ENCODE data around the gene ZFYVE28.

The ZFYVE28 gene

DNA sequence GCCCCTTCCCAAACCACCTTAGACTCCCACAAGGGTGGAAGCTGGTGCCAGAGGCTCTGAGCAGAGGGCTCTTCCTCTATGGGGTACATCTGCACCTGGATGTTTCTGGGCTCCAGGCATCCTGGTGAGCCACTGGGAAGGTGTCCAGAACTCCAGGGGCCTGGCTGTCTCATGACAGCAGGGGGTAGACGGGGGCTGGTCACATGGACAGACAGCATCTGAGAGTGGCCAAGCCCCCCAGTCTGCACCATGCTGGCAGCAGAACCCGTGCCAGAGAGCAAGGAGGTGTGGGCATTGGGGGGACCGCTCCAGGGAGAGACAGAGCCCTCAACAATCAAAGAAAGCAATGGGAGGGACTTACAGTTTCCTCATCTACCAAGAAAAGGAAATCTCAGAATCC, 39.5 kb downstream of the ZFYVE28 start:
- DNase-seq (ENCODE audit: low spot score) = no peak
- TF ChIP-seq CTCF (IDR thresholded peaks at IDR 0.05) = no peak
- Histone ChIP-seq H3K27ac (no peak overlapping the region), H3K4me3 (no peak overlapping the region)

- Histone ChIP-seq H3K4me3 (no peak overlapping the region), H3K27ac (no peak overlapping the region)
- DNase-seq (ENCODE audit: low spot score) = no peak
- TF ChIP-seq CTCF (IDR thresholded peaks at IDR 0.05) = no peak
Measured at GRCh38 chr4:2378401-2378800, 40.0 kb downstream of the ZFYVE28 start.

- no peak for DNase-seq (ENCODE audit: low spot score)
- TF ChIP-seq CTCF (IDR thresholded peaks at IDR 0.05) = no peak
- Histone ChIP-seq H3K4me3 (no peak overlapping the region), H3K27ac (no peak overlapping the region)
Measured at GRCh38 chr4:2377241-2377640, 41.2 kb downstream of the ZFYVE28 start.

- no peak for TF ChIP-seq CTCF (IDR thresholded peaks at IDR 0.05)
- H3K27ac ChIP-seq = no peak overlapping the region
- DNase-seq (ENCODE audit: low spot score) = no peak
- H3K4me3 ChIP-seq = no peak overlapping the region
Measured at GRCh38 chr4:2375427-2375826, 43.0 kb downstream of the ZFYVE28 start.

GRCh38 chr4:2373532-2373931, 44.9 kb downstream of the ZFYVE28 start:
- no peak for TF ChIP-seq CTCF (IDR thresholded peaks at IDR 0.05)
- no peak overlapping the region for H3K27ac ChIP-seq
- no peak for DNase-seq (ENCODE audit: low spot score)
- no peak overlapping the region for H3K4me3 ChIP-seq

DNA sequence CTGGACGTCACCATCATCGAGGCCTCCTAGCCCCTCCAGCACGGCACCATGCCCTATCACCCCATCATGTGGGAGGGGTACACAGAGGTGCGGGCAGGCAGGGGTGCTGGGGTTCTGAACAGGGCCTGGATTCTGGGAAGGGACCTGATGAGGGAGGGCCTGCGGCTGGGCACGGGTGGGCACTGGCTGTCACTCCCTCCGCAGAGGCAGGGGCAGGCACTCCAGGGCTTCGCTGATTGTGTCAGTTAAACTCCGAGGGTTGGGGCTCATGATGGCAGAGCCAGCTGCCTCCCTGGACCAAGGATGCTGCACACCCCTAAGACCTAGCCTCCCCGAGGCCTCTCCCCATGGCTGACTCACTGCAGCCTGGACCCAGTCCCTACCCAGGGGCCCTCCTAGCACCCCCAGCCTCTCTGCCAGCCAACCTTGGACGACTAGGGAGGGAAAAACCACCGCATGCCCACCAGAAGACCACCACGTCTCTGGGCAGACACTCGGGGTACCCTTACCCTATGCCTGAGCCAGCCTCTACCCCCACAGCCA, 45.9 kb downstream of the ZFYVE28 start:
- Histone ChIP-seq H3K27ac (no peak overlapping the region), H3K4me3 (no peak overlapping the region)
- no peak for TF ChIP-seq CTCF (IDR thresholded peaks at IDR 0.05)
- no peak for DNase-seq (ENCODE audit: low spot score)

DNA sequence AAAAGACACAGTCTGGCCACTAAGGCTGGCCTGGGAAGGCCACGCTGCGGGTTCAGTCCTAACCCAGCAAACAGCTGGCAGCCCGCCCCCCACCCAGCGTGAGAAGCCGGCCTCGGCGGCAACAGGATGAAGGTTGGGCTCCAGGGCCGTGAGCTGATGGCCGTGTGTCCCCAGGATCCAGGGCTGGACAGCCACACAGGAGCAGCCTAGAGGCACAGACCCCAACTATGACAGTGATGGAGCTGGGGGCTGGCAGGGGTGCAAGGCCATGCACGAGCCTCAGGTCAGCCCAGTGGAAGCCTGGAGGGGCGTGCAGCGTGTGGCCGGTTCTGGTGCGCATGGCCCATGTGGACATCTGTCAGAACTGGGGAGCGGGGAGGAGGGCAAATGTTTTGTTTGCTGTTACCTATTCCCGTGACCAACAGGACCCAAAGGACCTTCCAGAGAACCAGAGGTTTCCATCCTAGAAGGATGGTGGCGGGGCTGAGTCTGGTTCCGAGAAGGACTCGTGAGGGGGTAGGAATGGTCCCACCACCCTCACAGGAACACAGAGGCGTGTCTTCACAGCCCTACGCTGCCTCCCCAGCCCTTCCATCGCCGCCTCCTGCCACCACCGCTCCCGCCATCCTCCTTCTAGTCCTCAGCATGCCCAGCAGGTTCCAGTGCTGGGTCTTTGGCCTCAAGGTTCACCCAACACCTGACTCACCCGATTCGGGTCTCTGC, 46.5 kb downstream of the ZFYVE28 start:
- Histone ChIP-seq H3K27ac (no peak overlapping the region), H3K4me3 (no peak overlapping the region)
- DNase-seq (ENCODE audit: low spot score) = no peak
- TF ChIP-seq CTCF (IDR thresholded peaks at IDR 0.05) = no peak

All from coronary artery (tissue), 2 donors.